Stimulated activated CD8-positive, alpha-beta memory T cell treated with anti-CD3 and anti-CD28 coated beads, Interleukin-7, amount 100 ng/mL, for 48 hours (primary cell): ENCODE results near the gene HDAC4.

ENCODE experiments used
- DNase-seq, 2 donors: peaks; one replicate each; pipeline ENCODE4 v3.0.0-alpha.2; 2020; ENCODE audit warnings: low read depth in 1 of 2; ENCODE audit errors: extremely low read depth in 1 of 2

The HDAC4 gene

GRCh38 chr2:239226677-239227581 lies 173.9 kb downstream of the HDAC4 start:
- no peak for DNase-seq

GRCh38 chr2:239225871-239226561 lies 174.8 kb downstream of the HDAC4 start:
- no peak for DNase-seq

GRCh38 chr2:239225371-239225851 lies 175.4 kb downstream of the HDAC4 start:
- DNase-seq = no peak

DNA sequence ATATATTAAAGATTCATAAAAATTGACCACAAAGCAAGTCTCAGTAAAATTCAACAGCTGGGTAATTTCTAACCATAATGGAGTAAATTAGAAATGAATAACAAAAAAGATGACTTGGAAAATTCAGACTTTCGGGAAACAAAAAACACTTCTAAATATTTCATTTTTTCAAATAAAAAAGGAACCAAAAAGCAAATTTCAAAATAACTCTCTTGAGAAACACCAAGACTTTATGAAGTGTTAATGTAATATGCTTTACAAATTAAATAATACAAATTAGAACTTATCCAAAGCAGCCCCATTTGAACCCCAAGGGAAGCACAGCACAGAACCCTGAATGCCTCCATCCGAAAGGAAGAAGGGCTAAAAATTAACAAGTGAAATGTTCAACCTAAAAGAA lies 175.9 kb downstream of the HDAC4 start:
- no peak for DNase-seq

DNA sequence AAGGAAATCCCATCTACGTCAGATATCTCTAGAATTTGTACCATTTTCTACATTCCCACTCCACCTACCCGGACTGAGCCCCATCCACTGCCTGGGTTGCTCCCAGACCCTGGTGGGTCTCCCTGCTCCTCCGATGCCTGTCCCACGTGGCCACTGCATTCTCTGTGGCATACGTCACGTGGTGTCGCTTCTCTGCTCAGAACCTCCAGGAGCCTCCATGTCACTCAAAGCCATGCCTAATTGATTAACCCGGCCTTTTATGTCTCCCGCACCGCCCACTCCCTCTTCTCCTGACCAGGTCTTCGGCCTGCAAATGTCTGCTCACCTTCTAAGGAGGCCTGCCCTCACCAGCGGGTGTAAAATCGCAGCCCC lies 176.6 kb downstream of the HDAC4 start:
- no peak for DNase-seq

GRCh38 chr2:239223310-239224198 lies 177.3 kb downstream of the HDAC4 start:
- DNase-seq = no peak

DNA sequence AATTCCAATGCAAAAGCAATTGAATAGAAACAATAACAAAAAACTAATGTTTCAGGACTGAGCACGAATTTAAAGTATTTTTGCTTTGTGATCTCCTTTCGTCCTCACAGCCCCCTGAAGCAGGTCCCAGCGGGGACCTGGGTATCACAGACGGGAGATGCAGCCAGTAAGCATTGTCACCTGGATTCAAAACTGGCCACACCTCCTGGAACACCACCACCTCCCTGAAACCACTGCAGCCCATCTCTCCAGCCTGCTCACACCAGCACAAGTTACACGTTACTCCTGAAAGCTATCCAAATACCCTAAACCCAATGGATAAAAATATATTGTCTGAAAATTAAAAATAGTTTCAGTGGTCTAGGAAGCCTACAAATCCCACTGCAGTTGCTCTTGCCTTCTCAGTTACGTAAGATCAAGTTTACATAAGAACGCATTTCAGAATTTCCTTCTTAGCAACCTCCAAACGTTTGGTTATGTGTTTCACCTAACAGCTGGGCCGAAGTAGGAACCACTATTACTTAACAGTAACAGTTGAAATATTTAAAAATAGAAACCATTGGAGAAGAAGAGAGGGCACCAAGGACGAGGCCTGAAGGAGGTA lies 178.0 kb downstream of the HDAC4 start:
- DNase-seq = no peak

DNA sequence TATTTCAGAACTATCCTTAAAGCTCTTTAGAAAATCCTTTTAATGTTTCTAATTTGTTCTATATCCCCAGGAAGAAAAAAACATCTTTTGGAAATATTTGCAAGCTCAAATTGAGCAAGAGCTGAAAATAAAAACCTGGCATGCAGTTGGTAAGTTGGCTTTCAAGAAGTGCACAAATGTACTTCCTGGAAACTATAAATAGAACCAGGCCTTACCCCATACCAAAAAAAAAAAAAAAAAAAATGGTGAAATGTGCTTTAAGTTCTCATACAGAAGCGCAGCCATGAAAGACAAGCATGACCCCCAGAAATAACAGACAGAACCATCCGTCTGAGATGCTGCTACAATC lies 178.5 kb downstream of the HDAC4 start:
- no peak for DNase-seq

DNA sequence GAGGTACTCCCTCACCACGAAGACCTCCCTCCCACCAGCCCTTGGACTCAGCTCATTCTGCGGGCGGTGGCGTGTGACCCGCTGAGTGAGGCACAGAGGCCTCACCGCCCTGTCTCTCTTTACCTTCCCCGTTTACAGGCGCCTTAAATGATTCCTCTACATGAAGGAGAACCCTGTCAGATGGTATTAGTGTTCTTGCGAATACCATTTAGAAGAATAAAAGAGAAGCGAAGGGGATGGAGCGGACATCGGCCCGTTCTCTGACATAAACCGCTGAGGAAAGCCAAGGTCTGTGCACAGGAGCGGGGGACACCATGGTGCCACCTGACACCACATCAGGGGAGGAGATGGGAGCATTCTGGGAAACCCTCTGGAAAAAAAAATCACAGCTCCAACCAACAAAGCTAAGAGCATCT lies 179.8 kb downstream of the HDAC4 start:
- DNase-seq = no peak

DNA sequence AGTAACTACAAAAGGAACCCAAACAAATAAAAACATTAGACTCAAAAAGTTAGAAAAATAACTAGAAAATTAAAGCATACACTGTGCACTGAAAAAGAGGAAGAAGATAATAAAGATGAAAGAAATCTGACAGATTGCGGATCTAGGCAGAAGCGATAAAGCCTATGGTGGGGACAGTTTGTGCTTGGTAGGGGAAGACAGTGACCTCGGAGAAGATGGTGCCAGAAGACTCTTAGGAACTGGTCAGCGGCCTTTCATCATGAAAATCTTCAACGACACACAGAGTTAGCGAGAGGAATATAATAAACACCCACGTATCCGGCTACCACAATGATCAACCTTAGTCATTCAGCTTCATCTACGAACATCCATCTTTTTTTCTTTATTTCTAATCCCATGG lies 180.5 kb downstream of the HDAC4 start:
- no peak for DNase-seq

DNA sequence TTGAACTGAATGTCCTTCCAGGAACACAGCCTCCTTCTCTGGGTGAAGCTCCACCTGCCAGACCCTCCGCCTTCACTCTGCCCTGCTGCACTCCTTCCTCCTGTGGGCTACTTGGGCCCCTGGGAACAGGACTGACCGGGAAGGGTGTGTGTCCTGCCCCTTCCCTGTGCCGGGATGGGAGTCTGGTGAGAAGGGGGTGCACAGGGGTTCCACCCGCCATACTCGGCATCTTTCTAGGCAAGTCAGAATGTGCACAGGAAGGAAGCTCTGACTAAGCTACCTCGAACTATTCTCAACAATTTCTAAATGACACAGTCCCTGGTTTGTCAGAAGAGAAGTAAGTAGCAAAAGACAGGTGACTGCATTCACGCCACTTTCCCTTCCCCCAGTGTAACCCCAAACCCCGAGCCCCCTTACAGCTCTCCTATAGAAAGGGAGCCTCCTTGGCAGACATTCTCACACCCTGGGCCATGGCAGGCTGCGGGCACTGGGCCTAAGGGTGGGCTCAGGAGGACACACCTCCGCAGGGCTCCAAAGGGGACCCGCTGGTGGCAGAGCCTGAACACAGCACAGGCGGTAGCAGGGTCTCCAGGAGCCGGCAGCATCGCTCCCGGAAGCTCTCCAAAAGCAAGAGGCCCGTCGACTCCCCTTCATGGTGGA lies 184.1 kb downstream of the HDAC4 start:
- peak; percentile 16 to 27 for DNase-seq

- no peak for DNase-seq
Observed at GRCh38 chr2:239215988-239216613, 184.7 kb downstream of the HDAC4 start.

DNA sequence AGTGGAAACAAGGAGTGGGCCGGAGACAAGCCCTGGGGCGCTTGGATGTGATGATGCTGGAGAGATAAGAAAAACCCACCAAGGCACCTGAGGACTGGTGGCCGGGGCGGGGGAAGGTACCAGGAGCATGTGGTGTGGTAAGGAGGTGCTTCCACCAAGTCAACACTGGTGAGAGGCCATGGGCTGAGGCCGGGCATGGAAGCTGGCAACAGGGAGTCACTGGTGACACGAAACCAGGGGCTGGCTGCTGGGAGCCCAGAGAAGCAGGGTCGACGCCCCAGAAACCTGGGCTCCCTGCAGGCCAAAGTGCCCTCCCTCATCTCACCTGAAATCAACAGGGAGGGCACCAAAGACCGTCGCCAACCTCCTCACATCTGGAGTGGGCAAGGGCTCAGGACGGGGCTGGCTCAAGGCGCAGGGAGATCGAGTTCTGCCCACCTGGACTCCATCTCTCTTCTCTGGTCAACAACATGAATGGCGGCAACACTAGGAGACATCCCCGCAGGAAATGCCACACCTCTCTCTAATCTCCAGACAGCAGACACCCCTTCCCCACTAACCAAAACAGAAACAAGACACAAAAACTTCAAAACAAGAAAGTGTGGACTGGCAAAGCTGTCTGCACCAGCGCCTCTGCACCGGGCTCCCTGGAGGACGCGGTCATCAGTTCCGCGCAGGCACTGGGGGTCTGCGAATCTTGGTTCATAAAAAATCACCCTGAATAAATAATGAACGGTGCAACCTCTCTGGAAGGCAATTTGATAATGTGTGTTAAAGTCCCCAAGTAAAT lies 185.5 kb downstream of the HDAC4 start:
- no peak for DNase-seq

DNA sequence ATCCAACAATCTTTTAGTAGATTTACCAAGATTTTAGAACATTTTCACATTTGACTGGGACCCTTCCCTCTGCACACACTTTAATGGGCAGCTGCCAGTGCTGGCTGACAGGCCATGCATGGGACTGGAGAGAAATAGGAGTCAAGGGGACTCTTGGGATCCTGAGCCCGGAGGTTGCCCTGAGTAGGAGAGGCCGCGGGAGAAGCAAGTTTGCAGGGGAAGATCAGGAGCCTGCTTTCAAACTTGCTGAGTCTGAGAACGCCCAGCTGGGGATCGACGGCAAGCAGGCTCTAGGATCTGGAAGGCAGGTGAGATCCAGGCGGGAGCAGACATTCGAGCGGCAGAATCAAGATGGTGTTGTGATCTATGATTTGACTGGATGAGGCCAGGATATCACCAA lies 186.1 kb downstream of the HDAC4 start:
- no peak for DNase-seq

GRCh38 chr2:239213643-239214101 lies 187.1 kb downstream of the HDAC4 start:
- DNase-seq = no peak

GRCh38 chr2:239212929-239213642 lies 187.7 kb downstream of the HDAC4 start:
- no peak for DNase-seq

- DNase-seq = no peak
Observed at GRCh38 chr2:239212121-239212928, 188.5 kb downstream of the HDAC4 start.
